SU-DHL-6 (cell line): Measurements from ENCODE around the gene CATSPER4.

ENCODE experiments used
- H2AFZ ChIP-seq: fragments of 200-600 bp; sonication (generic); 2 replicates; pipeline ENCODE4 v1.6.1; 2014; ENCODE audit warnings: low read depth, mild to moderate bottlenecking, moderate library complexity, mixed read lengths, antibody characterized with exemption, low read length; ENCODE audit not compliant: severe bottlenecking
- H3F3A ChIP-seq: fragments of 200-600 bp; shearing (Covaris generic); 2 replicates; pipeline ENCODE4 v1.6.0; 2016; ENCODE audit warnings: antibody characterized with exemption, mild to moderate bottlenecking; ENCODE audit not compliant: insufficient read depth
- H3K27ac ChIP-seq: fragments of 200-600 bp; sonication (generic); 2 replicates; pipeline ENCODE4 v1.5.1; 2016; ENCODE audit warnings: low read depth, mild to moderate bottlenecking, low read length, moderate library complexity, mixed read lengths
- H3K27me3 ChIP-seq: fragments of 200-600 bp; sonication (generic), shearing (Covaris generic); 2 replicates; pipeline ENCODE4 v1.6.0; 2014; ENCODE audit warnings: mild to moderate bottlenecking, low read length
- H3K36me3 ChIP-seq: fragments of 200-600 bp; sonication (generic); 2 replicates; pipeline ENCODE4 v1.6.1; 2014; ENCODE audit warnings: mild to moderate bottlenecking, low read length, mixed read lengths
- H3K4me2 ChIP-seq: fragments of 300-600, 200-600 bp; shearing (Covaris generic), sonication (generic); 2 replicates; pipeline ENCODE4 v1.6.0; 2014; ENCODE audit warnings: low read length, low read depth, mild to moderate bottlenecking; ENCODE audit not compliant: poor library complexity, severe bottlenecking
- H3K4me3 ChIP-seq: fragments of 200-600 bp; sonication (generic); 2 replicates; pipeline ENCODE4 v1.5.1; 2014; ENCODE audit warnings: antibody characterized with exemption, low read length, mild to moderate bottlenecking, mixed read lengths; ENCODE audit not compliant: insufficient read depth, poor library complexity, severe bottlenecking
- H3K79me2 ChIP-seq: fragments of 200-600 bp; sonication (generic); 2 replicates; pipeline ENCODE4 v1.6.1; 2014; ENCODE audit warnings: mild to moderate bottlenecking, low read length, moderate library complexity; ENCODE audit not compliant: insufficient read depth
- H3K9ac ChIP-seq: fragments of 200-600 bp; sonication (generic); 2 replicates; pipeline ENCODE4 v1.7.0; 2014; ENCODE audit warnings: mild to moderate bottlenecking, low read length
- H3K9me2 ChIP-seq: fragments of 200-600 bp; sonication (generic); replicated peaks from 2 replicates; pipeline ENCODE4 v1.6.1; 2014; ENCODE audit warnings: low read length; ENCODE audit not compliant: insufficient read depth
- H3K9me3 ChIP-seq: fragments of 200-600 bp; sonication (generic); 2 replicates; pipeline ENCODE4 v1.6.1; 2014; ENCODE audit warnings: low read length, mixed read lengths; ENCODE audit not compliant: insufficient read depth
- H4K20me1 ChIP-seq: fragments of 200-600 bp; sonication (generic); 2 replicates; pipeline ENCODE4 v1.6.1; 2014; ENCODE audit warnings: low read depth, mild to moderate bottlenecking, antibody characterized with exemption, low read length, moderate library complexity, mixed read lengths
- CTCF ChIP-seq: fragments of 200-600 bp; sonication (generic); IDR thresholded peaks from one replicate; pipeline ENCODE4 v1.5.1; 2017; ENCODE audit warnings: antibody characterized with exemption, mild to moderate bottlenecking, low read length, moderate library complexity; ENCODE audit not compliant: insufficient read depth, poor library complexity, severe bottlenecking
- EZH2phosphoT487 ChIP-seq: fragments of 200-600 bp; sonication (generic), shearing (Covaris generic); conservative IDR thresholded peaks from 2 replicates; pipeline ENCODE4 v1.6.1; 2018; ENCODE audit warnings: mild to moderate bottlenecking, antibody characterized with exemption, low read length, moderate library complexity, mixed read lengths

CATSPER4 gene

GRCh38 chr1:26175346-26175745 is 15.1 kb upstream of the CATSPER4 start:
- H2AFZ ChIP-seq, result no peak overlapping the region
- H3K27ac ChIP-seq, result no peak overlapping the region
- H3F3A ChIP-seq, result 0 out of 2 replicates have a peak, but pooled peaks cover 6% of the 10 kb centered on the region
- no peaks in the 10 kb centered on the region for H3K9me2 ChIP-seq
- H3K4me3 ChIP-seq, result no peak overlapping the region
- H3K9me3 ChIP-seq, result no peaks in the 10 kb centered on the region
- H3K4me2 ChIP-seq, result no peak overlapping the region
- H4K20me1 ChIP-seq, result no peaks in the 10 kb centered on the region
- peaks cover 6% of the 10 kb centered on the region for H3K79me2 ChIP-seq
- no peak overlapping the region for H3K9ac ChIP-seq
- H3K36me3 ChIP-seq, result no peaks in the 10 kb centered on the region
- H3K27me3 ChIP-seq, result no peaks in the 10 kb centered on the region
- TF ChIP-seq CTCF (no peak), EZH2phosphoT487 (no peak)

GRCh38 chr1:26177182-26177684 is 13.2 kb upstream of the CATSPER4 start, which contains the start of gene CNKSR1:
TSS of gene CNKSR1 (plus strand) at chr1:26177491. CDS start at chr1:26177548, 57 bp downstream.
- H2AFZ ChIP-seq, result no peak within 1 kb of the TSS
- no peaks in the 10 kb centered on the region for H3K36me3 ChIP-seq
- H3F3A ChIP-seq, result 0 out of 2 replicates have a peak, but pooled peaks cover 6% of the 10 kb centered on the region
- no peaks in the 10 kb centered on the region for H3K79me2 ChIP-seq
- H4K20me1 ChIP-seq, result no peaks in the 10 kb centered on the region
- H3K4me2 ChIP-seq, result no peak within 1 kb of the TSS
- H3K9me2 ChIP-seq, result no peaks in the 10 kb centered on the region
- H3K9me3 ChIP-seq, result no peaks in the 10 kb centered on the region
- TF ChIP-seq CTCF (no peak), EZH2phosphoT487 (no peak)
- H3K4me3 ChIP-seq, result no peak within 1 kb of the TSS
- no peak within 1 kb of the TSS for H3K9ac ChIP-seq
- H3K27me3 ChIP-seq, result no peaks in the 10 kb centered on the region
- no peak within 1 kb of the TSS for H3K27ac ChIP-seq

GRCh38 chr1:26180010-26180506 is 10.3 kb upstream of the CATSPER4 start:
- Histone ChIP-seq H3F3A (no peaks in the 10 kb centered on the region), H3K27ac (no peak overlapping the region), H3K9ac (no peak overlapping the region), H3K79me2 (no peaks in the 10 kb centered on the region), H2AFZ (no peak overlapping the region), H3K9me3 (no peaks in the 10 kb centered on the region), H3K9me2 (no peaks in the 10 kb centered on the region), H3K27me3 (no peaks in the 10 kb centered on the region), H3K4me2 (no peak overlapping the region), H3K36me3 (no peaks in the 10 kb centered on the region), H3K4me3 (no peak overlapping the region), H4K20me1 (no peaks in the 10 kb centered on the region)
- TF ChIP-seq EZH2phosphoT487 (no peak), CTCF (no peak)
